ENCODE measurements around the gene GMDS. TPM values are rescaled to one million over a fixed set of nuclear protein-coding genes. Genes with fewer than 3 reads are reported as not detected.

Gene GMDS
- total RNA-seq, 1 experiment from 2014 or later: 27.6 TPM

DNA sequence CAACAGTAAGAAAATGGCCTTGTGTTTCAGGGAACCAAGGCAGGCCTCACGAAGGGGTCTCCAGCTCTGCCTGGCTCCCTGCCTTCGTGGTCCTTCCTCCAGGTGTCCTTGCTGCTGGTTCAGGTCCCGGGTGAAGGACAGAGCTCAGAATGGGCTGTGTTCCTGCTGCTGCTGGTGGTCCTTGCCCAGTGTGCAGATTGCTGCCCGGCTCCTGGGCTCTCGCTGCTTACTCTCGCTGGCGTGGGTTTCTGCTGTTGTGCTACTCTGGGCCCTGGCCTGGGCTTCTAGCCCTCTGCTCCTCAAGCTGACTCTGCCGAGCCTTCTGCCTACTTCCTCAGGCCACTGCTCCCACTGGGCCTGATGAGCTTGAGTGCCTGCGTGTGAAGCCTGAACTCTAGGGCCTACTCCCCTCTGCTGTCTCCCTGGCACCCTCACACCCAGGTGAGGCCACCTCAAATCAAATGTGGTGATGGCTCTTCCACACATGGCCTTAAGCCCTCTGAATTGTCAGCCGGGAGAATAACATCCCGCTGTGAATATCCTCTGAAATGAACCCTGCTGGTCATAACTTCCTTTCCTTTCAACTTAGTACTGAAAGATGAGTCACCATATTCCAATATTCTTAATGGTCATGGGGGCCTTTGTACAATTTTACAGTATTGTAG lies 464.1 kb downstream of the GMDS start:
- H3K4me1 Mint-ChIP-seq: peaks cover 0 to 4% of the 10 kb centered on the region in 2 experiments; a peak in 2 of 4 replicates
- H3K27me3 ChIP-seq (ENCODE audit: insufficient read depth, low read length): no peaks in the 10 kb centered on the region
- H3K27me3 Mint-ChIP-seq (ENCODE audit: low read depth): no peaks in the 10 kb centered on the region

More for the DNA sequence above, 464.1 kb downstream of the GMDS start:
- Histone ChIP-seq H2AK5ac (ENCODE audit: insufficient read length, low read length) (no peak overlapping the region), H3K79me2 (ENCODE audit: insufficient read depth, low read length) (no peaks in the 10 kb centered on the region), H3K4me1 (ENCODE audit: insufficient read depth, low read length) (no peaks in the 10 kb centered on the region), H4K5ac (ENCODE audit: insufficient read length, low read depth, low read length) (no peak overlapping the region), H3K18ac (ENCODE audit: insufficient read length, low read depth, low read length) (peak overlapping the region; percentile 61), H3K9me3 (ENCODE audit: control insufficient read depth, low read depth, low read length) (no peaks in the 10 kb centered on the region), H3K56ac (ENCODE audit: insufficient read length, low read depth, low read length) (no peak overlapping the region), H4K8ac (replicated peaks; ENCODE audit: insufficient read length, low read depth, low read length) (no peak overlapping the region), H2BK20ac (ENCODE audit: low read depth, low read length, poor library complexity, severe bottlenecking) (no peak overlapping the region), H3K23ac (ENCODE audit: insufficient read length, low read depth, low read length) (no peak overlapping the region), H2BK120ac (ENCODE audit: low read depth, low read length, poor library complexity, severe bottlenecking) (no peak overlapping the region), H3K14ac (ENCODE audit: insufficient read depth, low read length) (no peak overlapping the region), H3K4ac (ENCODE audit: low read depth, low read length) (no peak overlapping the region), H2AFZ (ENCODE audit: low read length) (no peak overlapping the region), H2BK15ac (ENCODE audit: low read depth, low read length) (no peak overlapping the region), H3K27ac (ENCODE audit: insufficient read length, low read depth, low read length) (no peak overlapping the region), H3K4me2 (ENCODE audit: insufficient read depth, insufficient read length, low read length) (no peak overlapping the region), H2BK12ac (ENCODE audit: insufficient read length, low read depth, low read length) (no peak overlapping the region), H4K20me1 (ENCODE audit: control insufficient read depth, insufficient read depth, insufficient read length) (no peaks in the 10 kb centered on the region), H3K23me2 (ENCODE audit: insufficient read length, low read depth, low read length, poor library complexity, severe bottlenecking) (no peaks in the 10 kb centered on the region), H3K9ac (ENCODE audit: extremely low read depth, insufficient read length, low read length) (no peak overlapping the region), H4K91ac (ENCODE audit: insufficient read length, low read depth, low read length) (no peak overlapping the region), H3T11ph (ENCODE audit: low read length) (no peak overlapping the region), H2BK5ac (ENCODE audit: insufficient read length, low read length) (no peak overlapping the region), H3K79me1 (ENCODE audit: insufficient read depth, low read depth, low read length, poor library complexity, severe bottlenecking) (no peaks in the 10 kb centered on the region)
- WGBS (ENCODE audit: extremely low coverage, insufficient read length, low lambda C conversion rate): no CpG with 5 or more reads among the region's 11 CpGs
- no peak overlapping the region for H3K4me3 Mint-ChIP-seq
- DNase-seq: no peak
- H3K9me3 Mint-ChIP-seq: no peaks in the 10 kb centered on the region
- H3K27ac Mint-ChIP-seq: peak overlapping the region; percentile 2 to 84 (median 56); a peak in 3 of 7 replicates
- TF ChIP-seq, protein P1, sequence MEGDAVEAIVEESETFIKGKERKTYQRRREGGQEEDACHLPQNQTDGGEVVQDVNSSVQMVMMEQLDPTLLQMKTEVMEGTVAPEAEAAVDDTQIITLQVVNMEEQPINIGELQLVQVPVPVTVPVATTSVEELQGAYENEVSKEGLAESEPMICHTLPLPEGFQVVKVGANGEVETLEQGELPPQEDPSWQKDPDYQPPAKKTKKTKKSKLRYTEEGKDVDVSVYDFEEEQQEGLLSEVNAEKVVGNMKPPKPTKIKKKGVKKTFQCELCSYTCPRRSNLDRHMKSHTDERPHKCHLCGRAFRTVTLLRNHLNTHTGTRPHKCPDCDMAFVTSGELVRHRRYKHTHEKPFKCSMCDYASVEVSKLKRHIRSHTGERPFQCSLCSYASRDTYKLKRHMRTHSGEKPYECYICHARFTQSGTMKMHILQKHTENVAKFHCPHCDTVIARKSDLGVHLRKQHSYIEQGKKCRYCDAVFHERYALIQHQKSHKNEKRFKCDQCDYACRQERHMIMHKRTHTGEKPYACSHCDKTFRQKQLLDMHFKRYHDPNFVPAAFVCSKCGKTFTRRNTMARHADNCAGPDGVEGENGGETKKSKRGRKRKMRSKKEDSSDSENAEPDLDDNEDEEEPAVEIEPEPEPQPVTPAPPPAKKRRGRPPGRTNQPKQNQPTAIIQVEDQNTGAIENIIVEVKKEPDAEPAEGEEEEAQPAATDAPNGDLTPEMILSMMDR (conservative IDR thresholded peaks at IDR 0.05): no peak
- no peaks in the 10 kb centered on the region for H3K36me3 Mint-ChIP-seq (ENCODE audit: insufficient read depth in 1 of 3, low read depth in 3 of 3)
